OCI-LY3 (cell line): ENCODE data around the gene SFT2D3.
"Not testable (repeated sequence)": the region's sequence is repeated elsewhere in the genome, so short reads cannot be mapped to it uniquely, and the experiment has no call there.

ENCODE experiments used
- H2AFZ ChIP-seq: fragments of 200-600, 300-600 bp; shearing (Covaris generic); 2 replicates; pipeline ENCODE4 v1.6.0; 2014; ENCODE audit warnings: antibody characterized with exemption, low read depth, low read length
- H3K27ac ChIP-seq: fragments of 200-600, 300-600 bp; sonication (generic); 2 replicates; pipeline ENCODE4 v1.5.1; 2014; ENCODE audit warnings: mild to moderate bottlenecking, low read length, moderate library complexity, mixed read lengths
- H3K27me3 ChIP-seq: fragments of 200-600, 300-600 bp; sonication (generic); 2 replicates; pipeline ENCODE4 v1.6.1; 2014; ENCODE audit warnings: low read depth, low read length, mixed read lengths
- H3K36me3 ChIP-seq: fragments of 200-600, 300-600 bp; sonication (generic); replicated peaks from 2 replicates; pipeline ENCODE3; 2014; ENCODE audit warnings: low read depth, low read length, mixed read lengths
- H3K4me1 ChIP-seq: fragments of 300-600, 200-600 bp; sonication (generic); 2 replicates; pipeline ENCODE4 v1.6.1; 2014; ENCODE audit warnings: low read length, mixed read lengths
- H3K4me2 ChIP-seq: fragments of 200-600, 300-600 bp; sonication (generic); 2 replicates; pipeline ENCODE4 v1.6.1; 2014; ENCODE audit warnings: low read length, mixed read lengths
- H3K4me3 ChIP-seq: fragments of 300-600, 200-600 bp; sonication (generic); 2 replicates; pipeline ENCODE4 v1.5.1; 2014; ENCODE audit warnings: antibody characterized with exemption, mild to moderate bottlenecking, low read length, moderate library complexity
- H3K79me2 ChIP-seq: fragments of 300-600, 200-600 bp; shearing (Covaris generic); 2 replicates; pipeline ENCODE4 v1.6.1; 2014; ENCODE audit warnings: mild to moderate bottlenecking, low read length, mixed read lengths
- H3K9ac ChIP-seq: fragments of 300-600, 200-600 bp; shearing (Covaris generic); 2 replicates; pipeline ENCODE4 v1.6.0; 2014; ENCODE audit warnings: mild to moderate bottlenecking, low read length, moderate library complexity
- H3K9me3 ChIP-seq: fragments of 200-600, 300-600 bp; shearing (Covaris generic); 2 replicates; pipeline ENCODE4 v1.6.1; 2014; ENCODE audit warnings: low read length, mixed read lengths; ENCODE audit not compliant: insufficient read depth
- H4K20me1 ChIP-seq: fragments of 200-600, 300-600 bp; sonication (generic); 2 replicates; pipeline ENCODE4 v1.6.1; 2016; ENCODE audit warnings: low read length, mixed read lengths; ENCODE audit not compliant: insufficient read depth
- CTCF ChIP-seq: fragments of 200-600, 300-600 bp; sonication (generic); IDR thresholded peaks from 2 replicates; pipeline ENCODE4 v1.5.1; 2014; ENCODE audit warnings: antibody characterized with exemption, low read length, low read depth
- EZH2phosphoT487 ChIP-seq: fragments of 200-600 bp; shearing (Covaris generic); IDR thresholded peaks from 2 replicates; pipeline ENCODE4 v1.6.1; 2018; ENCODE audit warnings: antibody characterized with exemption, mixed run types, low read depth

The SFT2D3 gene

GRCh38 chr2:127743477-127744026, 42.3 kb downstream of the SFT2D3 start:
- H2AFZ ChIP-seq, result no peak overlapping the region
- H3K79me2 ChIP-seq, result peaks cover 18% of the 10 kb centered on the region; the same call in 1 of the 2 replicates
- H4K20me1 ChIP-seq, result no peaks in the 10 kb centered on the region
- TF ChIP-seq EZH2phosphoT487, result no peak
- no peak for TF ChIP-seq CTCF
- no peak overlapping the region for H3K4me3 ChIP-seq
- peaks cover 58% of the 10 kb centered on the region for H3K36me3 ChIP-seq
- no peaks in the 10 kb centered on the region for H3K9me3 ChIP-seq
- peaks cover 47% of the 10 kb centered on the region for H3K4me1 ChIP-seq
- no peaks in the 10 kb centered on the region for H3K27me3 ChIP-seq
- H3K27ac ChIP-seq, result no peak overlapping the region
- no peak overlapping the region for H3K4me2 ChIP-seq
- H3K9ac ChIP-seq, result no peak overlapping the region

GRCh38 chr2:127747621-127748020, 46.3 kb downstream of the SFT2D3 start:
- Histone ChIP-seq H3K9me3 (no peaks in the 10 kb centered on the region), H4K20me1 (no peaks in the 10 kb centered on the region), H3K4me3 (no peak overlapping the region), H3K9ac (no peak overlapping the region), H3K27ac (no peak overlapping the region), H3K36me3 (peaks cover 31% of the 10 kb centered on the region), H3K4me1 (peaks cover 45% of the 10 kb centered on the region), H3K4me2 (no peak overlapping the region), H3K27me3 (no peaks in the 10 kb centered on the region), H2AFZ (no peak overlapping the region), H3K79me2 (0 out of 2 replicates have a peak, but pooled peaks cover 9% of the 10 kb centered on the region)
- TF ChIP-seq CTCF, result no peak
- no peak for TF ChIP-seq EZH2phosphoT487

- not testable (repeated sequence) for H4K20me1 ChIP-seq, H3K79me2 ChIP-seq, H2AFZ ChIP-seq, H3K9me3 ChIP-seq, H3K27me3 ChIP-seq
- Histone ChIP-seq H3K36me3 (peaks cover 32% of the 10 kb centered on the region), H3K9ac (peak overlapping the region; percentile 87), H3K4me1 (peaks cover 39% of the 10 kb centered on the region), H3K27ac (peak overlapping the region; percentile 98), H3K4me2 (peak overlapping the region; percentile 73), H3K4me3 (peak overlapping the region; percentile 52)
These were observed 48.2 kb downstream of the SFT2D3 start for GRCh38 chr2:127749537-127749936.

- TF ChIP-seq EZH2phosphoT487 (no peak), CTCF (no peak)
These were observed 52.1 kb downstream of the SFT2D3 start for GRCh38 chr2:127753374-127753773.

More at GRCh38 chr2:127753374-127753773, 52.1 kb downstream of the SFT2D3 start:
- Histone ChIP-seq H3K27ac (no peak overlapping the region; the same call in 1 of the 2 replicates), H3K9me3 (no peaks in the 10 kb centered on the region), H3K36me3 (peaks cover 11% of the 10 kb centered on the region), H4K20me1 (no peaks in the 10 kb centered on the region), H2AFZ (no peak overlapping the region), H3K27me3 (no peaks in the 10 kb centered on the region), H3K79me2 (0 out of 2 replicates have a peak, but pooled peaks cover 2% of the 10 kb centered on the region), H3K4me1 (peaks cover 35% of the 10 kb centered on the region), H3K9ac (no peak overlapping the region), H3K4me2 (no peak overlapping the region), H3K4me3 (no peak overlapping the region)
